Neural progenitor cell (in vitro differentiated cells): Measurements from ENCODE around the gene FAM53B. TPM values are rescaled to one million over a fixed set of nuclear protein-coding genes. Genes with fewer than 3 reads are reported as not detected.

Source experiments
- DNase-seq: peaks from one replicate; pipeline ENCODE4 v3.0.0-alpha.2; 2016; ENCODE audit warnings: low spot score
- H2AFZ ChIP-seq: fragments of 200-600 bp; sonication (generic); replicated peaks from 2 replicates; pipeline ENCODE4 v1.6.1; 2016; ENCODE audit warnings: antibody characterized with exemption
- H3F3A ChIP-seq: fragments of 200-600 bp; sonication (generic); 2 replicates; pipeline ENCODE4 v1.6.1; 2016; ENCODE audit warnings: antibody characterized with exemption, low read depth
- H3K27ac ChIP-seq: fragments of 200-600 bp; sonication (generic); 2 replicates; pipeline ENCODE4 v1.5.1; 2016; ENCODE audit warnings: mild to moderate bottlenecking
- H3K27me3 ChIP-seq: fragments of 200-600 bp; sonication (generic); 2 replicates; pipeline ENCODE4 v1.6.1; 2016; ENCODE audit warnings: mild to moderate bottlenecking, moderate library complexity
- H3K36me3 ChIP-seq: fragments of 200-600 bp; sonication (generic); 2 replicates; pipeline ENCODE4 v1.5.1; 2016
- H3K4me1 ChIP-seq: fragments of 200-600 bp; sonication (generic); 2 replicates; pipeline ENCODE4 v1.6.1; 2016; ENCODE audit warnings: mixed run types
- H3K4me2 ChIP-seq: fragments of 200-600 bp; sonication (generic); 2 replicates; pipeline ENCODE4 v1.6.1; 2016
- H3K4me3 ChIP-seq: fragments of 200-600 bp; sonication (generic); 2 replicates; pipeline ENCODE4 v1.5.1; 2016
- H3K79me2 ChIP-seq: fragments of 200-600 bp; sonication (generic); 2 replicates; pipeline ENCODE4 v1.6.1; 2016; ENCODE audit warnings: low read depth
- H3K9ac ChIP-seq: fragments of 200-600 bp; sonication (generic); 2 replicates; pipeline ENCODE4 v1.6.1; 2016
- H3K9me3 ChIP-seq: fragments of 200-600 bp; sonication (generic); 2 replicates; pipeline ENCODE4 v1.5.1; 2016; ENCODE audit warnings: low read depth
- H4K20me1 ChIP-seq: fragments of 200-600 bp; sonication (generic); 2 replicates; pipeline ENCODE4 v1.6.1; 2016; ENCODE audit warnings: low read depth
- H3K27ac Mint-ChIP-seq: 3 replicates; pipeline ENCODE4 v1.8.0; 2021; ENCODE audit warnings: mixed read lengths
- H3K27me3 Mint-ChIP-seq: 2 replicates; pipeline ENCODE4 v1.8.0; 2022; ENCODE audit warnings: low read depth, mild to moderate bottlenecking, inconsistent platforms, moderate library complexity, mixed read lengths; ENCODE audit not compliant: insufficient read depth
- H3K36me3 Mint-ChIP-seq: 3 replicates; pipeline ENCODE4 v1.8.0; 2021; ENCODE audit warnings: mixed read lengths
- H3K4me1 Mint-ChIP-seq: 3 replicates; pipeline ENCODE4 v1.8.0; 2021; ENCODE audit warnings: mixed read lengths
- H3K4me3 Mint-ChIP-seq: 3 replicates; pipeline ENCODE4 v1.8.0; 2021; ENCODE audit warnings: mild to moderate bottlenecking, moderate library complexity, mixed read lengths
- H3K9me3 Mint-ChIP-seq: 3 replicates; pipeline ENCODE4 v1.8.0; 2020; ENCODE audit warnings: mixed read lengths
- EZH2 ChIP-seq: fragments of 200-600 bp; sonication (generic); IDR thresholded peaks from 2 replicates; pipeline ENCODE4 v1.6.1; 2017; ENCODE audit warnings: antibody characterized with exemption, mild to moderate bottlenecking, moderate library complexity
- EZH2phosphoT487 ChIP-seq: fragments of 200-600 bp; sonication (generic); IDR thresholded peaks from 2 replicates; pipeline ENCODE4 v1.6.1; 2017; ENCODE audit warnings: antibody characterized with exemption
- total RNA-seq: library from RNA; depleted of rRNA; stranded (reverse); fragments of >200 nt; gene quantifications from 2 replicates; pipeline ENCODE4 v1.2.3, GENCODE V29; 2015; ENCODE audit warnings: low replicate concordance
- TF ChIP-seq, protein P1 (sequence below): fragments of 200-600 bp; sonication (generic); IDR thresholded peaks from 2 replicates; pipeline ENCODE4 v1.5.1; 2017; ENCODE audit warnings: antibody characterized with exemption, mild to moderate bottlenecking

Gene FAM53B
- total RNA-seq, 1 donor from 2014 or later: 15.3 TPM

DNA sequence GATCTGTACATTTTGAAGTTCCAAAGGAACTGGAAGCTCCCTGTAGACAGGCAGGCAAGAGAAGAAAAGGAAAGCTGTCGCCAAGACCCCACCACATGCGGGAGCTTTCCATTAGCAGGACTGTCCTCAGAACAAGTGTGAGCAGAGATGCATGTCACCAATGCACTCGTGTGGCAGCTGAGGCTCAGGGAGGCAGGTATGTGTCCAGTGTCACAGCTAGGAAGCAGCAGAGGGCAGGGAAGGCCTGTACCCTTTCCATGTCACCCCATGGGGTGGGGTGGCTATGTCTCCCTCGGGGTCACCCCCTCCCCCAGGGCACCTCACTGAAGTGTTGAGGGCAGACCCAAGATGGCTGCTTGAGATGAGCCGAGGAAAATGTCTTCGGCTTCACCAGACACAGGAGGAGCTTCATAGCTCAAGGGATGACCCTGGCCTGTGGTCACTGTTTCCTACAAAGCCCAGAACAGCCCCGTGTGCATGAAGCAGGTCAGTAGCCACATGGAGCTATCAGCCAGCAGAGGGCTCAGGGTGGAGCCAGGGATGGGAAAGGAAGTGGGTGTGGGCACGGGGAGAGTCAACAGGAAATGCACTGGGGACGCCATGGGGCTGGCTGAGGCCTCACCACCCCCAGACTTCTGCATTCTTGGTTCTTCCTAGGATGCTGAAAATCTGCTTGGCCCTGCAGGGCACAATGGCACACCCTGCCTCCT, 96.6 kb downstream of the FAM53B start:
- Histone ChIP-seq H3F3A (peaks cover 32% of the 10 kb centered on the region), H3K4me2 (no peak overlapping the region), H3K9ac (no peak overlapping the region), H3K27me3 (no peaks in the 10 kb centered on the region), H4K20me1 (peaks cover 32% of the 10 kb centered on the region), H3K9me3 (no peaks in the 10 kb centered on the region), H3K27ac (no peak overlapping the region), H3K36me3 (no peaks in the 10 kb centered on the region), H3K4me3 (no peak overlapping the region), H3K4me1 (peaks cover 60% of the 10 kb centered on the region), H3K79me2 (peaks cover 19% of the 10 kb centered on the region), H2AFZ (no peak overlapping the region)
- Mint-ChIP-seq H3K4me3 (no peak overlapping the region), H3K36me3 (peaks cover 2% of the 10 kb centered on the region), H3K27me3 (peaks cover 2% of the 10 kb centered on the region), H3K27ac (no peak overlapping the region), H3K4me1 (peaks cover 42% of the 10 kb centered on the region), H3K9me3 (no peaks in the 10 kb centered on the region)
- TF ChIP-seq, protein P1, sequence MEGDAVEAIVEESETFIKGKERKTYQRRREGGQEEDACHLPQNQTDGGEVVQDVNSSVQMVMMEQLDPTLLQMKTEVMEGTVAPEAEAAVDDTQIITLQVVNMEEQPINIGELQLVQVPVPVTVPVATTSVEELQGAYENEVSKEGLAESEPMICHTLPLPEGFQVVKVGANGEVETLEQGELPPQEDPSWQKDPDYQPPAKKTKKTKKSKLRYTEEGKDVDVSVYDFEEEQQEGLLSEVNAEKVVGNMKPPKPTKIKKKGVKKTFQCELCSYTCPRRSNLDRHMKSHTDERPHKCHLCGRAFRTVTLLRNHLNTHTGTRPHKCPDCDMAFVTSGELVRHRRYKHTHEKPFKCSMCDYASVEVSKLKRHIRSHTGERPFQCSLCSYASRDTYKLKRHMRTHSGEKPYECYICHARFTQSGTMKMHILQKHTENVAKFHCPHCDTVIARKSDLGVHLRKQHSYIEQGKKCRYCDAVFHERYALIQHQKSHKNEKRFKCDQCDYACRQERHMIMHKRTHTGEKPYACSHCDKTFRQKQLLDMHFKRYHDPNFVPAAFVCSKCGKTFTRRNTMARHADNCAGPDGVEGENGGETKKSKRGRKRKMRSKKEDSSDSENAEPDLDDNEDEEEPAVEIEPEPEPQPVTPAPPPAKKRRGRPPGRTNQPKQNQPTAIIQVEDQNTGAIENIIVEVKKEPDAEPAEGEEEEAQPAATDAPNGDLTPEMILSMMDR: no peak
- TF ChIP-seq EZH2 (no peak), EZH2phosphoT487 (no peak)
- DNase-seq: no peak

DNA sequence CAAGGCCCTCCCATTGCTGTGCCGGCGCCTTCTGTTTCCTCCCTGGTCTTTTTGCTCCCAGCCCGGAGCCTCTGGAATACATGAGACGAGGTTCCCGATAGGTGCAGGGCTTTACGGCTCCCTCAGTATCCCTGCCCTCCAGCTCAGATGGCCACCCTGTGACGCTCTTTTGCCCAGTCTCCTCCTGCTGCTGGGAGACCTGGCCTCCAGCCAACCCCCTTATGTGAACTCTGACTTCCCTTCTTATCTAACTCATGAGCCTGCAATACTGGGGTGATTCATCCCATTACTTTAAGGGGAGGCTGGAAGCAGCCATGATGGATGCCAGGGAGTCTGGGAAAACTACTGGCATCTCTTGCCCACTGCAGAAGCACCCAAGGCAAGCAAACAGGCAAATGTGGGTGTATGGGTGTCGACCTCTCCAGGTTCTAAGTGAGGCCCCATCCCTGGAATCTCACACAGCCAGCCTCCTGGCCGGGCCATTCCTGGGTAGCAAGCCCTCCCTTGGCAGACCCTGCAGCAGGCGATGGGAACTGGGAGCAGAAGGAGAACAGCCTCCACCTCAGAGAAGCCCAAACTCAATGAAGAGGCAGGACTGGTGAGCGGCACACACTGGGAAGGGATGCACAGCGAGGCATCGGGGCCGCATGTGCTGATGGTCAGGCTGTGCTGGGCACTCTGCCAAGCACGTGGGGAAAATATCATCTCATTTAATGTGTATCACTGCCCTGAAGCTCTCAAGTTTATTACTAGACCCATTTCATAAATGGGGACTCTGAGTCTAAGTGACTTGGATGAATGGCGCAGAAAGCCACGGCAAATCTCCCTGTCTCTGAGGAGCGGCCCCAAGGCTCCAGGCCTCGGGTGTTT, 97.5 kb downstream of the FAM53B start:
- Mint-ChIP-seq H3K27me3 (peaks cover 2% of the 10 kb centered on the region), H3K27ac (peak overlapping the region; percentile 74), H3K36me3 (peaks cover 4% of the 10 kb centered on the region), H3K9me3 (no peaks in the 10 kb centered on the region), H3K4me3 (no peak overlapping the region), H3K4me1 (peaks cover 46% of the 10 kb centered on the region)
- H3K27ac ChIP-seq: no peak overlapping the region
- DNase-seq: no peak
- peaks cover 22% of the 10 kb centered on the region for H3K79me2 ChIP-seq
- H3K27me3 ChIP-seq: no peaks in the 10 kb centered on the region
- no peak overlapping the region for H3K4me3 ChIP-seq
- H4K20me1 ChIP-seq: peaks cover 25% of the 10 kb centered on the region
- no peak overlapping the region for H3K9ac ChIP-seq
- H3K9me3 ChIP-seq: no peaks in the 10 kb centered on the region
- no peak overlapping the region for H3K4me2 ChIP-seq
- H3F3A ChIP-seq: peaks cover 40% of the 10 kb centered on the region
- TF ChIP-seq EZH2phosphoT487 (no peak), EZH2 (no peak)
- TF ChIP-seq, protein P1: no peak
- no peaks in the 10 kb centered on the region for H3K36me3 ChIP-seq
- peaks cover 69% of the 10 kb centered on the region for H3K4me1 ChIP-seq
- H2AFZ ChIP-seq: no peak overlapping the region

DNA sequence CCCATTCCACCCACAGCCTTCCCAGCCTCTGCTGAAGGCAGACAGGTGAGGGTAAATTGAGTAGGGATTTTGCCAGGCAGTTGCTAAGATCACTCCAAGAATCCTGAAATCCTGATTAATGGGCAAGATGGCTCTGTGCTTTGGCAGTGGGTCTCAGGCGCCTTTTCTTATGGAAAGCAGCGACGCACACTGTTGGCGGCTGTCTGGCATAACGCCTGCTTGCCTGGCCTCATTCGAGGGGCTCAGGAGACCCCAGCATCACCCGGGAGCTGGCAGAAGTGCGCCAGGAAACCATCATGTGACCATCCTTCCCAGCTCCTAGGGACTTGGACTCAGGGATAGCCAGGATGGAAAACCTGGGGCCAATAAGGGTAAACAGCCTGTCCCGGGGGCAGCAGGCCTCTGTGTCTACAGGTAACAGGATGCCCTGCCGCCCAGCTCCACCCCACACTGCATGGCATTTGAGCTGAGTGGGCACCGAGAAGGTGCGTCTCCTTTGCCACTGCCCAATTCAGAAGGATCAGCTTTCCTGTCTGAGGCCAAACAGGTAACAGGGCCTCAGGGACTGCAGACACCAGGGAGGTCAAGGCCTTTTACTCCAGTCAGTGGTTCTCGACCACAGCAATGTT, 98.6 kb downstream of the FAM53B start:
- H3K4me3 Mint-ChIP-seq: no peak overlapping the region
- Histone ChIP-seq H3K4me1 (peaks cover 73% of the 10 kb centered on the region), H4K20me1 (peaks cover 18% of the 10 kb centered on the region), H3K27ac (peak overlapping the region; percentile 97), H3K36me3 (no peaks in the 10 kb centered on the region), H3K4me3 (no peak overlapping the region), H3K79me2 (peaks cover 34% of the 10 kb centered on the region), H3F3A (peaks cover 42% of the 10 kb centered on the region), H3K27me3 (no peaks in the 10 kb centered on the region), H2AFZ (no peak overlapping the region), H3K9ac (no peak overlapping the region), H3K9me3 (no peaks in the 10 kb centered on the region), H3K4me2 (no peak overlapping the region)
- TF ChIP-seq, protein P1: no peak
- no peak for TF ChIP-seq EZH2
- no peak for TF ChIP-seq EZH2phosphoT487
- no peak overlapping the region for H3K27ac Mint-ChIP-seq
- no peak for DNase-seq
- peaks cover 52% of the 10 kb centered on the region for H3K4me1 Mint-ChIP-seq
- no peaks in the 10 kb centered on the region for H3K9me3 Mint-ChIP-seq
- H3K36me3 Mint-ChIP-seq: peaks cover 4% of the 10 kb centered on the region
- H3K27me3 Mint-ChIP-seq: peaks cover 2% of the 10 kb centered on the region
